IPS-NIHi7 (cell line): ENCODE data around the gene COL1A1.

ENCODE experiments used
- DNase-seq: peaks from one replicate; pipeline ENCODE4 v3.0.0; 2012; ENCODE audit warnings: mixed read lengths; ENCODE audit errors: extremely low spot score

COL1A1 gene

DNA sequence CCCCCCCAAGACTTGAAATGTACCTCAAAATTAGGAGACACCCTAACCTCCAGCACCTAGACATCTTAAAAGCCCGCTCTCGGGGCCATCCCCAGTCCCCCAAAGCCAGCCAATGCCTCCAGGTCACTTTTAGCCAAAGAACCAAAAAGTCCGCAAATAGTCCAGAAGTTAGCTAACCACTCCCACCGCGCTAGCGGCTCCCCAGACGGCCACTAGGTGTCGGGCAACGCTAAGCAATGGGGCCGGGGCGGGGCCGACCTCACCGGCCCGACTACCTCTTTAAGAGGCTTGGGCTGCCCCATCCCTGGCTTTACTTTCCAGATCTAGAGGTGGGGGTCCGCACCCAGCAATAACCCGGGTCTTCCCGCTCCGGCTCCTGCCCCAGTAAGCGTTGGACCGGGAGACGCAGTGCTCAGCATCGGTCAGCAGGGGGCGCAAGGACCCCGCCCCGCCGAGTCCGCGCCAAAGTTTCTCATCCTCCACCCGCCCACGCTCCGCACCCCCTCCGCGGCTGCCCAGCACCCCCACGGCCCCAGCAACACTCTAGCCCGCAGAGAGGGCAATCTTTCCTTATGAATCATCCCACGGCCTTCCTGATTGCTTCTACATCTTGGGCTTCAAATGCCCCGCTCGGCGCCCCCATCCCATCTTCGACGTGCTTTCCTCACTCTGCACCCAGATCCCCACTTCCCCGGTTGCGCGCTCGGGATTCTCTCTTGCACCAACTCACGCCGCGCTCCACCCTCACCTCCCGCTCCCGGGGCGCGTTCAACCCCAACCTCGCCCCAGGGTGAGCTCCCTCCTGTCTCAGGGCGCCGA lies 765 bp downstream of the COL1A1 start:
- DNase-seq = peak; percentile 85

DNA sequence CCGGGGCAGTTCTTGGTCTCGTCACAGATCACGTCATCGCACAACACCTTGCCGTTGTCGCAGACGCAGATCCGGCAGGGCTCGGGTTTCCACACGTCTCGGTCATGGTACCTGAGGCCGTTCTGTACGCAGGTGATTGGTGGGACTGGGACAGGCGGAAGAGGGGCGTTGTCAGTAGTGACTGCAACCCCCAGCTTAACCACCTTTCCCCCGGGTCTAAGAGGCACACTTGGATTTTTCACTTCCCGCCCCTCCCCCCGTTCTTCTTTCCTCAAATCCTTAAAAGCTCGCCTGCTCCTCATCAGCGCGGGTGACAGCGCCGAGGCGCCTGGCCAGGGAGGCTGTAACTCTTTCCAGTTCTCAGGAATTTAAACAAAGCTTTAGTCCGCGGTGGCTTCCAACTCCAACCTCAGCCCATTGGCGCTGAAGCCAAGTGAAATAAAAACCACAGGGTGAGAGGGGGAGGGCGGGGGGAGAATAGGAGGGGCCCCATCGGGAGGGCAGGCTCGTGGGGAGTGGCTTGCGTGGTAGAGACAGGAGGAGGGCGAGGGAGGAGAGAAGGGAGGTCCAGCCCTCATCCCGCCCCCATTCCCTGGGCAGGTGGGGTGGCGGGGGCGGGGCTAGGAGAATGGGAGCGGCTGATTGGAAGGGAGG lies 1.5 kb downstream of the COL1A1 start:
- DNase-seq = peak; percentile 91

DNA sequence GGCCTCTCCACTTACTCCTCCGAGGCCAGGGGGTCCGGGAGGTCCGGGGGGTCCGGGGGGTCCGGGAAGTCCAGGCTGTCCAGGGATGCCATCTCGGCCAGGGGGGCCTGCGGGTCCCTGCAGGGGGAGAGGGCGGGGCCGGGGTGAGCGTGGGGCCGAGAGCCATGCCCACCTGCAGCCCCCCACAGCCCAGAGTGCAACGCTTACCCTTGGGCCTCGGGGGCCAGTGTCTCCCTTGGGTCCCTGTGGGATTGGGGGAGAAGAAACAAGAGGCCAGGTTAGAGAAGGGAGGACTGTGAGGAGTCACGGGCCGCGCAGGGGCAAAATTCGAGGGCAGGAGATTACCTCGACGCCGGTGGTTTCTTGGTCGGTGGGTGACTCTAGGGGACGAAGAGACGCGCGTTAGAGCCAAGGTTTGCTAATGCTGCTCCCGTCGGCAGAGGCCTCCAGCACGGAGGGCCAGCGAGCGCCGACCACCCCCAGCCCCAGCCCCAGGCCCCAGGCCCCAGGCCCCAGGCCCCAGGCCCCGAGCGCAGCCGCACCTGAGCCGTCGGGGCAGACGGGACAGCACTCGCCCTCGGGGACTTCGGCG lies 2.1 kb downstream of the COL1A1 start:
- DNase-seq = no peak

DNA sequence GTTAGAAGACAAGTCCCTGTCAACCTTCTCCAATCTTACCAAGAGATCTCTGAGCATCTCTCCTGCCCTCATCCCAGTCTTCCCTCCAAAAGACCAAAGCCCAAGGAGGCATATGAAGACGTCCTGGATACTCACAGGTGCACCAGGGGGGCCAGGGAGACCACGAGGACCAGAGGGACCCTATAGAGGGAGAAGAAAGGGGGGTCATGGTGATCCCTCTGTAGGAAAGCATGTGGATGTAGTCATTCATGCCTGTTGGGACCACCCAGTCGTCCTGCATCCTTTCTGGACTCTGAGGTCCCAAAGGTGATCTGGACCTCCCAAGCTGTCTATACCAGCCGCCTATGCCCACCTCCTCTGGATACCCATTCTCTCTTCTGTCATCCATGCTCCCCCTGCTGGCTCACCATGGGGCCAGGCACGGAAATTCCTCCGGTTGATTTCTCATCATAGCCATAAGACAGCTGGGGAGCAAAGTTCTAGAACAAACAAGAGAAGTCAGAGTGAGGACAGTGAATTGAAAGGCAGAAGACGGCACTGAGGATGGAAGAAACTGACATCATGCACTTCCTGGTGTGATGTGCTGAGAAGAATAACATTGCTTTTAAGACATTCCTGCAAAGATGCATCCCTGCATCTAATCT lies 3.3 kb downstream of the COL1A1 start:
- DNase-seq = peak; percentile 50

DNA sequence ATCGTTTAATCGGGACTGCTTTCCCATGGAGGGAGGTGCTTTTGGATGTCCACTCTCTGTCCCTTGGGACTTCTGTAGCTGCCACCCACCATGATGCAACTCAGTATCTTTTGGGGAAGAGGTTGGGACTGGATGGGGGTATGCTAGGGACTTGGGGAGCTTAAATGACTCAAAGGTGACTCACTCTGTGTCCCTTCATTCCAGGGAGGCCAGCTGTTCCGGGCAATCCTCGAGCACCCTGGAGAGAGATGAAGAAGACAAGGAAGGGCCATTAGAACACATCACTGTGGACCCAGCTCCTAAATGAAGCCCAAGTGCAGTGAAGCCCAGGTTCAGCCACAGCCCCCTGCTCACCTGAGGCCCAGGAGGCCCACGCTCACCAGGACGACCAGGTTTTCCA lies 4.6 kb downstream of the COL1A1 start:
- no peak for DNase-seq

DNA sequence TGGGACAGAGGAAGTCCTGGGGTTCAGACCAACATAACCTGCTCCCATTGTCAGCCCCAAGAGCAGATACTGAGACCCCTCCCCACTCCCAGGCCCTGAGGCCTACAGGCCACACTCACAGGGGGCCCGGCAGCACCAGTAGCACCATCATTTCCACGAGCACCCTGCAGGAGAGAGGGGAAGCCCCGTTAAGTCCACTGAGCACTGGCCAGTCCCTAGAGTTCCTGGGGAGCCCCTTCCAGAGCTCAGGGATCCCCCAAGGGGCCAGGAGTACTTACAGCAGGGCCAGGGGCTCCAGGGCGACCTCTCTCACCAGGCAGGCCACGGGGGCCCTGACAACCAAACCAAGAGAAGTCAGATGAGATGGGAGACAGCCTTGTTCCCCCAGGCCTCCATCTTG lies 5.4 kb downstream of the COL1A1 start:
- DNase-seq = no peak

DNA sequence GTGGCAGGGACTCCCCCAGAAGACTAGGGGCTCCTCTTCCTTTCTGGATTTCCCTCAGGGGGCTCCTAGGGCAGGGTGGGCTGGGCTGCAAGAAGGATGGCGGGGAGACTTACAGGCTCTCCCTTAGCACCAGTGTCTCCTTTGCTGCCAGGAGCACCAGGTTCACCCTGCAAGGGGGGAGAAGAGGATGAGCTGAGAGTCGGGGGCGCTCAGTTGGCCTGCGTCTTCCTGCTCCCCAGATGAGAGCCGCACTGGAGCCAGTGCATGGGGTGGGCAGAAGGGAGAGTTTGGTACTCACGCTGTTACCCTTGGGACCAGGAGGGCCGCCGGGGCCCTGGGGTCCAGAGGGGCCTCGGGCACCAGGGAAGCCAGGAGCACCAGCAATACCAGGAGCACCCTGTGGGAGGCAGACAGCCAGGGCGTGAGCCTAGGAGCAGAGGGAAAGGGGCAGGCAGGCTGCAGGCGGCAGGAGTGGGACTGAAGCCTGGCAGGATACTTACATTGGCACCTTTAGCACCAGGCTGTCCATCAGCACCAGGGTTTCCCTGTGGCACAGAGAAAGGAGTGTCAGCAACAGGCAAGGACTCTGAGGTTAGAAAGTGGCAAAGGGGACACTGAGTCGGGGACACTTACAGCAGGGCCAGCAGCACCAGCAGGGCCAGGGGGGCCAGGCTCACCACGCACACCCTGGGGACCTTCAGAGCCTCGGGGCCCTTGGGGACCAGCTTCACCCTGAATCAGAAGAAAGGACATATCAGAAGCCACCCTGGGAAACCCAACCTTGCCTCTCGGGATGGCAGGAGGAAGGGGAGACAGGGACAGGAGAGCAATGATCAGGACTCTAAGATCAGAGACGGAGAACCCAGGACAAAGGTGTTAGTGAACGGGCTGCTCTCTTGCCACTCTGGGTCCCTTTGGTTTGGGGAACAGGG lies 6.2 kb downstream of the COL1A1 start:
- DNase-seq = no peak

DNA sequence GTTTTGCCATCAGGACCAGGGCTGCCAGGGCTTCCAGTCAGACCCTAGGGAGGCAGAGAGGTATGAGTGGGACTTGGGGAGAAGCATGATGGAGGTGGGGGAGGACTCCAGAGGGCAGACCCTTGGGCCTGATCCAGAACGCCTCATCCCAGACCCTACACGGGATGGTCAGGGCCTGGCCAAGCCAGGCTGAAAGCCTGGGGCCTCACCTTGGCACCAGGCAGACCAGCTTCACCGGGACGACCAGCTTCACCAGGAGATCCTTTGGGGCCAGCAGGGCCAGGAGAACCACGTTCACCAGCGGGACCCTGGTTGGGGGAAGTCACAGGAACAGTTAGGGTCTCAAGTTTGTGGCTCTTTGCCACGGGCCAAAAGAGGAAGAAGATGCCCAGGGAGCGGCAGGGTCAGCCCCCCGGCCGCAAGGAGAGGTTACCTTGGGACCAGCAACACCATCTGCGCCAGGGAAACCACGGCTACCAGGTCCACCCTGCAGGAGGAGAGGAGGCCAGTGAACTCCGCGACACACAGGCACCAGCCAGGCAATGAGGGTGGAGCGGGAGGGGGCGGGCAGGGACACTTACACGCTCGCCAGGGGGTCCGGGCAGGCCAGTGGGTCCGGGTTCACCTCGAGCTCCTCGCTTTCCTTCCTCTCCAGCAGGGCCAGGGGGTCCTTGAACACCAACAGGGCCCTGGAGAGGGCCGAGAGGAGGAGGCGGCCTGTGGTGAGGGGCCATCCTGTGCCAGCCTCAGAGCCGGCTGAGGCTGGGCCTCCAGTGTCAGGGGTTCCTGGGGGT lies 7.1 kb downstream of the COL1A1 start:
- no peak for DNase-seq

DNA sequence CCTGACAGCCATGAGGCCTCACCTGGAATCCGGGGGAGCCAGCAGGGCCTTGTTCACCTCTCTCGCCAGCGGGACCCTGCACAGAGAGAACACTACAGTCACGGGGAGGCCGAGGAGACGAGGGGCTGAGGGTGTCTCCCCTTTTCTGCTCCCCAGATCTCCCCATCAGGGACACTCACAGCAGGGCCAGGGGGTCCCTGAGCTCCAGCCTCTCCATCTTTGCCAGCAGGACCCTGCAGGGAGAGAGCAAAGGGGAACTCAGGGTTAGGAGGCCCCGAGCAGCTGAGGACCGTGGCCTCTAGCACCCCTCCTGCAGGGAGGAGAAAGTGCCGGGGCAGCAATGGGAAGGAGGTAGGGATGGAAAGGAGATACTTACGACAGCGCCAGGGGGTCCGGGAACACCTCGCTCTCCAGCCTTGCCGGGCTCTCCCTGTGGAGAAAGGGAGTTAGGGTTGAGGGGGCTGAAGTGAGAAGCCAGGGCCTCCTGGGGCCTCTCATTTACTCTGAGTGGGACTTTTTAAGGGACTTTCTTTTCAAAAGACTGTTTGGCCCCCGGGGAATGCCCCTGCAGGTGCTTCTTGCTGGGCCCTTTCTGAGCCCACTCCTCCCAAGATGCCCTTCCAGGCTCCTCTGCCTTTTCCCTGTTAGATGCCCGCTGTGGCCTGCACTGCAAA lies 8.7 kb downstream of the COL1A1 start:
- no peak for DNase-seq

DNA sequence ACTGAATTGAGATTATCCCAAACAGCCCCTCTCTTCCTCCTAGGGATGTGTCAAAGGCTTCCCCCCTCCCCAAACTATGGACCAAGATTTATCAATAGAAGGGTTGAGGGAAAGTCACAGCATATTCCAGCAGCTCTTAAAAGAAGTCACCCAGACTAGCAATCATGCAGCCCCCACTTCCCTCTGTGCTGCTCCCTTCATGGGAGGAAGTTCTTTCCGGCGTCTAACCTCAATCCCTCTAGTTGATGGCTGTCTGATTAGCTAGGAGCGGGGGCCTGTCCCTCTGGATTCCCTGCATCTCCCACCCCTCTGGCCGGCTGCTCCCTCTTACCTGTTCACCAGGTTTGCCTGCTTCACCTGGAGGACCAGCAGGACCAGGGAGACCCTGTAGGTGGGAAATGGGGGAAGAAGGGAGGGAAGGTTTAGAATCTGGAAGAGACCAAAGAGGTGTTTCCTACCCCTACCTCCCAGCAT lies 9.2 kb downstream of the COL1A1 start:
- DNase-seq = no peak

DNA sequence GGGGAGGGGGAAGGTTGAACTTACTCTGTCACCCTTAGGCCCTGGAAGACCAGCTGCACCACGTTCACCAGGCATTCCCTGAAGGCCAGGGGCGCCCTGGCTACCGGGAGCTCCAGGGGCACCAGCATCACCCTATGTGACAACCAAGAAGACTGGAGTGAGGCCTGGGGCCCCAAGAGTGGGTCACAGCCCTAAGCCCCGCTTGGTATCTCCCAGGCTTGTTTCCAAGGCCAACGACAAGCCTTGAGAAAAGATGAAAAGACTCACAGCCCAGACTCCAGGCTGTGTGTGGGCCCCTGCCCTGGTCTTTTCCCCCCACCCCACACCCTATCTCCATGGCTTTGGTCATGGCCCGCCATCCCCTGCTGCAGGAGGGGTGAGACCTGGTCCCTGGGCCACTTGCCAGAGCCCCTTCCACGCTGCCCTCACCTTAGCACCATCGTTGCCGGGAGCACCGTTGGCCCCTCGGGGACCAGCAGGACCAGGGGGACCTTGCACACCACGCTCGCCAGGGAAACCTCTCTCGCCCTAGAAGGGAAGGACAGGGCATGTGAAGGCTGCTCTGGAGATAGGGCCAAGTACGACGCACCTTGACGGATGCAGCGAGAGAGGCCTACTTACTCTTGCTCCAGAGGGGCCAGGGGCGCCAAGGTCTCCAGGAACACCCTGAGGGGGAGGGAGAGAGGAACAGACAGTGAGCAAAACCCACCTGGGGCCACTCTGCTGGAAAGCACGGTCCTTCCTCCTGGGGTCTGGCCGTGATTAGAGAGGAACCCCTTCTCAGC lies 9.9 kb downstream of the COL1A1 start:
- DNase-seq = no peak

DNA sequence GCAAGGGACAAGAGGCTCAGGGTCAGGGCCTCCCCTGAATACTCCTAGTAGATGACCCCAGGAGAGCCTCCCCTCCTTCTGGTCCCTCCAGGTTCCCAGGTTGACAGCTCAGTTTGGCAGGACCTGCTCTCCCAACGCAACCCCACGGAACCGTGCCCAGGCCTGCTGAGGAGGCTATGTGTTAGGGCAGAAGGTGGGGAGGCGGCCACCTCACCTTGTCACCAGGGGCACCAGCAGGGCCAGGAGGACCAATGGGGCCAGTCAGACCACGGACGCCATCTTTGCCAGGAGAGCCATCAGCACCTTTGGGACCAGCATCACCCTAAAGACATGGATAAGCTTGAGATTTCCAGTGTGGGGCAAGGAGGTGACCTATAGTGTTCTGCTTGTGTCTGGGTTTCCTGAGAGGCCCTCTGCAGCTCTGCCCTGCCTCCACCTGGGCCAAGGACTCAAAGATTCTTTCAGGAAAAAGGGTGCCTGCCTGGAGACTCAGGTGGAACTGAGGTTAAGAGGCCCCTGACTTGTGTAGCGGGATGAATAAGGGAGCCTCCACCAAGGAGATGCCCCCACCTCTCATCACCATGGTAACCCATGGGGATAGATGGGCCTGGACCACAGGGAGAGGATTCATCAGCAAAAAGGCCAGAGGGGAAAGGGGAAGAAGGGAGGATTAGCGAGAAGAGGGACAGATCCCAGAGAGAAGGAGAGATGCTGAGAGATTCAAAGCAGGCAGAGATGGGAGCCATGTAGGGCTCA lies 10.7 kb downstream of the COL1A1 start:
- DNase-seq = no peak

DNA sequence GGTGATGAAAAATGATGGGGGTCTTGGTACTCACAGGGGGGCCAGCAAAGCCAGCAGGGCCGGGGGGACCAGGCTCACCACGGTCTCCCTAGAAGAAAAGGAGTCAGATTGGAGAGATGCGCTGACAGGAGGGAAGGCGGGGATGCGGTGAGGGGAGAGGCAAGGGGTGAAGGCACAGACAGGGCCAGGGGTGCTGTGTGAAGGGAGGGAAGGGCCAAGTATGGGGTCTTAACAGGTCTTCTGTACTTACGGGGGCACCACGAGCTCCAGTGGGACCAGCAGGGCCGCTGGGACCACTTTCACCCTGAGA lies 11.2 kb downstream of the COL1A1 start:
- DNase-seq = no peak

DNA sequence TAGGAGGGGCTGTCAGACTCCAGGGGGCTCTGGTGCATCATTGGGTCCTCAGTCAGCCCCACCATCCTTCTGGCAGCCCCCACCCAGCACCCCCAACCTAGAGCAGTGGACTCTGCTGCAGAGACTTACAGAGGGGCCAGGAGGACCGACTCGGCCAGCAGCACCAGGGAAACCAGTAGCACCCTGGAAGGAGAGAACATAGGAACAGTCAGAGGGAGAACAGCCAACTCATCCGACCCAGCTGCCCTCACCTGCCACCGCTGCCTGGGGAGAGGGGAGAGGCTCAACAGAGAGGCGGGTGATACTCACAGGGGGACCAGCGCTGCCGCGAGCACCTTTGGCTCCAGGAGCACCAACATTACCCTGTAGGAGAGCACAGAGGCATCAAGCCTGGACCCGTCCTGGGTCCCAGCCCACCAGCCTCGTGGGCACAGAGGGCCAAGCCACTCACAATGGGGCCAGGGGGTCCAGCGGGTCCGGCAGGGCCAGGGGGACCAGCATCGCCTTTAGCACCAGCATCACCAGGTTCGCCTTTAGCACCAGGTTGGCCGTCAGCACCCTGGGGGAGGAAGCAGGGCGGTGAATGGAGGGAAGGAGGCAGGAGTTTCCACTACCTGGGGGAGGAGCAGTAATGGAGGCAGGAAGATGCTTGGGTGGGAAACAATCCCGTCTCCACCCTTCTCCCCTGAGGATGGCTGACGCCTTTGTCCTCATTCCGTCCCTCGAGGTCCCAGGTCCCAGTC lies 11.7 kb downstream of the COL1A1 start:
- no peak for DNase-seq

DNA sequence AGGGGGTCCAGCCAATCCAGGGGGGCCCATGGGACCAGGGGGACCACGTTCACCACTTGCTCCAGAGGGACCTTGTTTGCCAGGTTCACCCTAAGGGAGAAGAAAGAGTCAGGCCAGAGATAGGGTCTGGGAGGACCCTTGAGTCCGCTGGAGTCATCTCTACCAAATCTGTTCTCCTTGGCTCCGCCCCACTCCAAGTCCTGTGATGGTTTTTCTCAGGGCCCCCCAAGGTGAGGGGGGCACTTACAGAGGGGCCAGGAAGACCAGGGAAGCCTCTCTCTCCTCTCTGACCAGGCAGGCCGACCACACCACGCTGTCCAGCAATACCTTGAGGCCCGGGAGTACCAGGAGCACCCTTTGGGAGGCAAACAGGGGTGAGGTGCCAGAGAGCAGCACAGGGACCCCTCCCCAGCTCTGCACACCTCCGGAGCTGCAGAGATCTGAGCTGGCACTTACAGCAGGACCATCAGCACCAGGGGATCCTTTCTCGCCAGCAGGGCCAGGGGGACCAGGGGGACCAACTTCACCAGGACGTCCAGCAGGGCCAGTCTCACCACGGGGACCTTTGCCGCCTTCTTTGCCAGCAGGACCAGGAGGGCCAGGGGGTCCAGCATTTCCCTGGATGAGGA lies 12.4 kb downstream of the COL1A1 start:
- DNase-seq = no peak

DNA sequence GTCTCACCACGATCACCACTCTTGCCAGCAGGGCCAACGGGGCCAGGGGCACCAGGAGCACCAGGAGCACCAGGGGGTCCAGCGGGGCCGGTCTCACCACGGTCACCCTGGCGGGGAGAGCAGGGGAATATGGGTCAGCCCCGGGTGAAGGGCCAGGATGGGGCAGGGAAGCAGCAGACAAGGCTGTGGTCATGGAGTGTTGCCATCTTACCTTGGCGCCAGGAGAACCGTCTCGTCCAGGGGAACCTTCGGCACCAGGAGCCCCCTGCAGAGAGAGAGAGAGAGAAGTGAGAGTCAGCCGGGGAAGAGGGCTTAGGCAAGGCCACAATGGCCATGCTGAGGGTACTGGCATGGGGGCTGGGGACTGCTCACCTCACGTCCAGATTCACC lies 12.9 kb downstream of the COL1A1 start:
- DNase-seq = no peak

DNA sequence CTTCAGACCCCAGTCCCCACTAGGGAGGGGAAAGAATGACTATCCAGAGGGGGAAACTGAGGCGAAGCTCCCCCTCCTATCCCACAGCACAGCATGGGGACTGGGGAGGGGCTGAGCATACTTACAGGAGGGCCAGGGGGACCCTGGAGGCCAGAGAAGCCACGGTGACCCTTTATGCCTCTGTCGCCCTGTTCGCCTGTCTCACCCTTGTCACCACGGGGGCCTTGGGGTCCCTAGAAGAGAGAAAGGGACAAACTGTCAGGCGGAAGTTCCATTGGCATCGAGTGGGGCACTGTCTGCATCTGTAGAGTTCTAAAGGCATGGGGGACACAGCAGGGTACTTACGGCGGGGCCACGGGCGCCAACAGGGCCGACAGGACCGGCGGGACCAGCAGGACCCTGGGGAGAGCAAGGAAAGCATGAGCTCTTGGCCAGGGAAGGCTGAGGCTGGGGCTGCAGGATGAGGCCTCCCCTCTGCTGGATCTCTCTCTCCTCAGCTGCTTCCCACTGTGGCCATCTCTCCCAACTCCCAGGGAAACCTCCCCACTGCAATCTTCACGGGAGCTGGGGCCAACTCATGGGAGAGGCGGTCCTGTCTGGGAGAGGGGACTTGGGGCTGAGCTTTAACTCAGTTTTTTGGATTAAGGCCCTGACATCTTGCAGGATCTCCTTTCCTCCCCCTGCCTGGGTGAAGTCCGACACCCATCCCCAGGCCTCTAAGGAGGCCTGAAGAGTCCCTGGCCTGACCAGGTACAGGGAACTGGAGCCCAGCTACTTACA lies 13.5 kb downstream of the COL1A1 start:
- no peak for DNase-seq
